Fibroblast of the aortic adventitia (primary cell): ENCODE data around the gene MCC. TPM values are rescaled to one million over a fixed set of nuclear protein-coding genes. Genes with fewer than 3 reads are reported as not detected.

Experiments
- DNase-seq: peaks from one replicate; pipeline ENCODE4 v3.0.0-alpha.2; 2010; ENCODE audit warnings: low read depth
- H3K4me3 ChIP-seq: 2 replicates; pipeline ENCODE4 v1.5.1; 2011; ENCODE audit warnings: low read depth, mild to moderate bottlenecking, control low read depth, low read length, moderate library complexity
- CTCF ChIP-seq: IDR thresholded peaks from 2 replicates; pipeline ENCODE4 v1.5.1; 2011; ENCODE audit warnings: mild to moderate bottlenecking, low read length, control low read depth, inconsistent platforms; ENCODE audit not compliant: insufficient read depth
- small RNA-seq: library from RNA; depleted of rRNA; stranded (forward); fragments of <200 nt; gene quantifications from one replicate; pipeline ENCODE3, GENCODE V24; 2012
- total RNA-seq: library from RNA; depleted of rRNA; stranded (reverse); fragments of >200 nt; gene quantifications from 2 replicates; pipeline ENCODE4 v1.2.3, GENCODE V29; 2012; ENCODE audit warnings: low replicate concordance

Gene MCC
- total RNA-seq, 1 donor = 62.4 TPM

DNA sequence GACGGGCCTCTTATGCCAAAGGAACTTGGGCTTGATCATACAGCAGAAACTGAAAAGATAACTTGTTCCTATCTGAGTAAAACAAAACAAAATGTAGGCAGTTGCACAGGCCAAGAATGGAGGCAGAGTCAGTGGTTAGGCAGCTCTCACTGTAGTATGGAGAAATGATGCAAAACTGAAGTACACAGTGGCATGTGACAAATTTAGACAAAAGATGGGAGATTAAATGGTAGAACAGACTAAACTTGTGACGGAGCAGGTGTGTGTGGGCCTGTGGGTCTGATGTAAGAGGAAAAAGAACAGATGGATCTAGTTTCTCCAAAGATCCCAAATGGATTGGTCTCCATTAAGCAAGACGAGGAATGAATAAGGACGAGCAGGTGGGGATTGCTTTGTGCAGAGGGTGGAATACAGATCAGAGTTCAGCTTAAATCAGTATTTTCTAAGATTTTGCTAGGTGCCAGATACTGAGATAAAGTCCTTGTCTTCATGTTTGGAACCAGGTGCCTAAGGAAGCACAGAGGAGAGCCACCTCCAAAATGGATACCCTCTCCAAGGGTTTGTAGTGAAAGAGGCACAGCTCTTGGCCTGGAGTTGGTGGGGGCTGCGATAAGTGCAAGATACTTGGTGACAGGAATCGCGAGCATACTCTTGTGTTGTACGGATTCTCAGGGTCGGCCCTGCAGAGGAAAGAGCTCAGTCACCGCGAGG lies 512.4 kb downstream of the MCC start:
- DNase-seq = no peak
- peak overlapping the region; percentile 73 for H3K4me3 ChIP-seq
- no peak for TF ChIP-seq CTCF

DNA sequence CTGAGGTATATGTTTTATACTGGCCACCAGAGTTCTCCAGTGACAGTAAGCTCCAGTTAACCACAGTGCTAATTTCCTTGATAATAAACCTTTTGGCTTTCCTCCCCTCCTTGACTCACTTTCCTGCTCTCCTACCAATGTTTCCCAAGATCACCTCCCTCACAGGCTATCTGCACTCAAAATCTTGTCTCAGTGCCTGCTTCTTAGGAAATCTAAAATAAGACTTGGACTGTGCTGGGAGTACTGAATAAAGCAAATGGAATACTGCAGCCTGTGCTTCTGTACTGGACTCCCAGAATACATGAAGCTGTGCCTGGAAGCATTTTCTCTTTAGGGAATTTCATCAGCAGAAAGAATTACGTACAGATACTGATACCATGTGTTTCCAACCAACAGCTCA lies 513.4 kb downstream of the MCC start:
- H3K4me3 ChIP-seq = no peak overlapping the region
- DNase-seq = peak; percentile 68
- no peak for TF ChIP-seq CTCF

DNA sequence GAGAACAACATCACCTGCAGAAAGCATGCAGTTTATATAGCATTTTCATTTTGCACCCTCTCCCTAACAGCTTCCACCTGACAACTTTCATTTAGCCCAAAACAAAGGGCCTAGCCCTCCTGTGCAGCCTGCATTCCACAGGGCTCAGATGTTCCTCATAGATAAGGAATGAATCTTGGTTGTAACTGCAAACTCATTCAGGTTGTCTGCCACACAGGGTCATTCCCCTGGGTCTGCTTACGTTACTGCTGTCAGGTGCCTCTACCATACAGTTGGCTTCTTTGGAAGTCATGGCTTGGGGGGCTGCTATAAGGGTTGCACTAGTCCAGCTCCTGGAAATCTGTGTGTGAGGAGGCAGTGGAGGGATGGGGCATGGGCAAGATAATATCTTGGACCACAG lies 514.3 kb downstream of the MCC start:
- no peak overlapping the region for H3K4me3 ChIP-seq
- DNase-seq = no peak
- no peak for TF ChIP-seq CTCF

GRCh38 chr5:112973036-112973435 lies 515.2 kb downstream of the MCC start:
- no peak overlapping the region for H3K4me3 ChIP-seq
- no peak for TF ChIP-seq CTCF
- no peak for DNase-seq

Small RNAs within 50 kb of the gene (small RNA-seq; reads per million reads assigned to genes)
- not detected for gene RNU4ATAC13P

Other genes with a start within 250 kb of the MCC start
- gene TSSK1B, start 53.5 kb downstream of the MCC start, total RNA-seq = 1.4 TPM in 1 of 2 replicates, not detected in the other
- 24.0 and 28.1 TPM in 2 replicates for gene YTHDC2, start 25.2 kb upstream of the MCC start, total RNA-seq